ENCODE results near the gene ZNF618. TPM values are rescaled to one million over a fixed set of nuclear protein-coding genes. Genes with fewer than 3 reads are reported as not detected.

The ZNF618 gene
- total RNA-seq, 4 donors from 2014 or later, result 2.9 to 5.8 (median 4.2) TPM

DNA sequence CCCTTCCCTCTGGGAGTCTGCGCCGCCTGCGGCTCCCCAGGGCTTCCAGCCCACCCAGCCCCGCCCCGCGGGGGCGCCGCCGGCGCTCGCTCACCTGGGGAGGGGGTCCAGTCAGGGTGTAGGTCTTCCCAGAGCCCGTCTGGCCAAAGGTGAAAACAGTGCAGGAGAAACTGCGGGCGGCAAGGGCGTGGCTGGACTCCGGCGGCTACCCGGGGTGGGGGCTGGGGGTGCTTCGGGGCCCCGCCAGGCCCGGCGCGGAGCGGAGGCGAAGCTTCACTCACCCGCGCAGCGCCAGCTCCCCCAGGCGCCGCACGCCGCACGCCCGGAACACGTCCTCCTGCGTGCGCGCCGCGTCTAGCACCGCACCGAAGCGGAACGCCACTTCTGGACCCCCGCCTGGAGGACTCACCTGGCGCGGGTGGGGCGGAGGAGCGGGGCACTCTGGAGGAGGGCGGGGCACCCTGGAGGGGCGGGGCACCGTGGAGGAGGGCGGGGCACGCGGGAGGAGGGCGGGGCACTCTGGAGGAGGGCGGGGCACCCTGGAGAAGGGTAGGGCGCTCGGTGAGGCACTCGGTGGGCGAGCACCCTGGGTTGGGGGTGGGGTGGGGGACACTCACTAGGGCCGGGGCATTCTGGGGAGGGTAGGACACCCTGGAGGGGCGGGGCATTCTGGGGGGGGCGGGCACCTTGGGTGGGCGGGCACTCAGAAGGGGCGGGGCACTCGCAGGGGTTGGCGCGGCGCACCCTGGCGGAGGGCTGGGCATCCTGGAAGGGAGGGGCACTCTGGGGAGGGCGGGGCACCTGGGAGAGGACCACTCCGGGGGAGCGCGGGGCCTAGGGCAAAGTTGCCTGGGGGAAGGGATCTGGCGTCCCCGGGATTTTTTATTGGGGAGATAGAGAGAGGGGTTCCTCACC is 222.2 kb downstream of the ZNF618 start:
- Histone ChIP-seq H3K4me1 (peaks cover 17% of the 10 kb centered on the region), H3K27me3 (peaks cover 15% of the 10 kb centered on the region), H3K27ac (no peak overlapping the region), H3K36me3 (no peaks in the 10 kb centered on the region), H3K4me3 (peak overlapping the region; percentile 50), H3K9me3 (no peaks in the 10 kb centered on the region)
- peak; percentile 66 to 77 for DNase-seq (ENCODE audit: low spot score in 2 of 2)
- 6% methylated on average over 15 of the region's 77 CpGs for WGBS
- TF ChIP-seq EP300 (IDR thresholded peaks at IDR 0.05) (no peak), POLR2A (IDR thresholded peaks at IDR 0.05) (no peak), POLR2AphosphoS5 (IDR thresholded peaks at IDR 0.05) (no peak)
- TF ChIP-seq, protein P1, sequence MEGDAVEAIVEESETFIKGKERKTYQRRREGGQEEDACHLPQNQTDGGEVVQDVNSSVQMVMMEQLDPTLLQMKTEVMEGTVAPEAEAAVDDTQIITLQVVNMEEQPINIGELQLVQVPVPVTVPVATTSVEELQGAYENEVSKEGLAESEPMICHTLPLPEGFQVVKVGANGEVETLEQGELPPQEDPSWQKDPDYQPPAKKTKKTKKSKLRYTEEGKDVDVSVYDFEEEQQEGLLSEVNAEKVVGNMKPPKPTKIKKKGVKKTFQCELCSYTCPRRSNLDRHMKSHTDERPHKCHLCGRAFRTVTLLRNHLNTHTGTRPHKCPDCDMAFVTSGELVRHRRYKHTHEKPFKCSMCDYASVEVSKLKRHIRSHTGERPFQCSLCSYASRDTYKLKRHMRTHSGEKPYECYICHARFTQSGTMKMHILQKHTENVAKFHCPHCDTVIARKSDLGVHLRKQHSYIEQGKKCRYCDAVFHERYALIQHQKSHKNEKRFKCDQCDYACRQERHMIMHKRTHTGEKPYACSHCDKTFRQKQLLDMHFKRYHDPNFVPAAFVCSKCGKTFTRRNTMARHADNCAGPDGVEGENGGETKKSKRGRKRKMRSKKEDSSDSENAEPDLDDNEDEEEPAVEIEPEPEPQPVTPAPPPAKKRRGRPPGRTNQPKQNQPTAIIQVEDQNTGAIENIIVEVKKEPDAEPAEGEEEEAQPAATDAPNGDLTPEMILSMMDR (IDR thresholded peaks at IDR 0.05), result no peak

- Histone ChIP-seq H3K4me1 (peaks cover 17% of the 10 kb centered on the region), H3K36me3 (no peaks in the 10 kb centered on the region), H3K9me3 (no peaks in the 10 kb centered on the region), H3K4me3 (peak within 1 kb of the TSS; percentile 50), H3K27ac (no peak within 1 kb of the TSS), H3K27me3 (peaks cover 15% of the 10 kb centered on the region)
- WGBS, result 43% methylated on average over 31 of the region's 32 CpGs
- TF ChIP-seq EP300 (IDR thresholded peaks at IDR 0.05), result no peak
- peak; percentile 60 to 69 for DNase-seq (ENCODE audit: low spot score in 2 of 2)
These were observed 223.0 kb downstream of the ZNF618 start, which contains the start of gene KIF12 for GRCh38 chr9:114098936-114099668. TSS of gene KIF12 (minus strand) at chr9:114099292. CDS start at chr9:114099276, 16 bp downstream.

DNA sequence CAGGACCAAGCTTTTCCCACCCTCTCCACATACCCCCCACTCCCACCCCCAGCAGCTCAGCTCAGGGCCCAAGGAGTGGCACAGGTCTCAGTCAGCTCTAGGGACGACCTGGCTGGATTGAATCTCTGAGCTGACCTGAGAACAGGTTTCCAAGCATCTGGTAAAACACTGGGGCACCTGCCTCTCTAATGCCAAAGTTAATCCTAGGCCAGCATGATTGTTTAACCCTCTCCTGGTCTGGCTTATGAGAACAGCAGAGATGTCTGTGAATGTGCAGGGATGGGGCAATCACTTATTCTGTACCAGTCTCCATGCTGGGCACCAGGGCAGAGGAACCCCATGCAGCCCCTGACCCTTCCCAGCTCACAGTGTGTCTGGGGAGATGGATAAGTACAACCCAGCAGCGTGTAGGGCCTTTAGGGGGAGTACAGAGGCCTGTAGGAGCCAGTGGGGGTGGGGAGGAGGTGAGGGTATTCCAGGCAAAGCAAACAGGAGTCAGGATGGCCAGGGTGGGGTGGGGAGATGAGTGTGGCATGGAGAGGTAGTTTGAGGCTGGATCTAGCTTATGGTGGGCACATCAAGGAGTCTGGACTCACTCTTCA is 223.7 kb downstream of the ZNF618 start:
- H3K27me3 ChIP-seq, result peaks cover 15% of the 10 kb centered on the region
- TF ChIP-seq EP300 (IDR thresholded peaks at IDR 0.05) (no peak), POLR2AphosphoS5 (IDR thresholded peaks at IDR 0.05) (no peak), POLR2A (IDR thresholded peaks at IDR 0.05) (no peak)
- TF ChIP-seq, protein P1 (IDR thresholded peaks at IDR 0.05), result no peak
- no peaks in the 10 kb centered on the region for H3K9me3 ChIP-seq
- DNase-seq (ENCODE audit: low spot score in 2 of 2), result peak in 1 of 2 donors; percentile 35
- no peak overlapping the region for H3K4me3 ChIP-seq
- peaks cover 17% of the 10 kb centered on the region for H3K4me1 ChIP-seq
- H3K27ac ChIP-seq, result no peak overlapping the region
- no peaks in the 10 kb centered on the region for H3K36me3 ChIP-seq
- WGBS, result 91% methylated on average over 1 of the region's 2 CpGs

DNA sequence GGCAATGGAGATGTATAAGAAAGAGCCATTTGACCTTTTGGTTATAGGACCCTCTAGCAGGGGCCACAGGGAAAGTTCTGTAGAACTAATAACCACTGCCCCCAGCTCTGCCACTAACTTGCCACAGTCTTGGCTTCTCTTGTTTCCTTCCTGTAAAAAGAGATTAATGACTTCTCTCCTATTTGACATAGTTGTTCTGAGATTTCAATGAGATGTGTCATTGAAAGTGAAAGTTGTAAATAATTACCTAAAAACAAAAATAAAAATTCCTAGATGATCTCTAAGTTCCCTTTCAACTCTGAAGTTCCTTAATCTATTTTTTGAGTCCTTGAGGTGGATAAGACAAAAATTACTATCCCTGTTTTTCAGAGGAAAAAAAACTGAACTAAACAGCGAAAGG is 224.4 kb downstream of the ZNF618 start:
- Histone ChIP-seq H3K27me3 (peaks cover 15% of the 10 kb centered on the region), H3K9me3 (no peaks in the 10 kb centered on the region), H3K36me3 (no peaks in the 10 kb centered on the region), H3K27ac (no peak overlapping the region), H3K4me1 (peaks cover 17% of the 10 kb centered on the region), H3K4me3 (no peak overlapping the region)
- no peak for TF ChIP-seq POLR2A (IDR thresholded peaks at IDR 0.05)
- TF ChIP-seq POLR2AphosphoS5 (IDR thresholded peaks at IDR 0.05), result no peak
- no peak for TF ChIP-seq EP300 (IDR thresholded peaks at IDR 0.05)
- TF ChIP-seq, protein P1 (IDR thresholded peaks at IDR 0.05), result no peak
- 76% methylated on average over 1 of the region's 1 CpG for WGBS
- DNase-seq (ENCODE audit: low spot score in 2 of 2), result no peak

GRCh38 chr9:114102484-114102883 is 226.4 kb downstream of the ZNF618 start:
- no peaks in the 10 kb centered on the region for H3K36me3 ChIP-seq
- no peak overlapping the region for H3K27ac ChIP-seq
- no peak overlapping the region for H3K4me3 ChIP-seq
- DNase-seq (ENCODE audit: low spot score in 2 of 2), result no peak
- H3K9me3 ChIP-seq, result no peaks in the 10 kb centered on the region
- H3K4me1 ChIP-seq, result peaks cover 16% of the 10 kb centered on the region
- peaks cover 14% of the 10 kb centered on the region for H3K27me3 ChIP-seq
- TF ChIP-seq POLR2AphosphoS5 (IDR thresholded peaks at IDR 0.05), result no peak
- TF ChIP-seq, protein P1 (IDR thresholded peaks at IDR 0.05), result no peak
- no peak for TF ChIP-seq POLR2A (IDR thresholded peaks at IDR 0.05)
- no peak for TF ChIP-seq EP300 (IDR thresholded peaks at IDR 0.05)
